ENCODE data around the gene CDK6. TPM values are rescaled to one million over a fixed set of nuclear protein-coding genes. Genes with fewer than 3 reads are reported as not detected.
A peak's percentile ranks its signal among the peaks of the same experiment; 100 is the strongest.
"Not testable (repeated sequence)": the region's sequence is repeated elsewhere in the genome, so short reads cannot be mapped to it uniquely, and the experiment has no call there.

CDK6 gene
- total RNA-seq, result 10 to 100 TPM; 14.0 to 86.3 (median 17.1) TPM
- 1 to 10 TPM; 2.6 to 4.9 (median 4.8) TPM for polyA plus RNA-seq
- long read RNA-seq, donor 1, result 0 reads
- long read RNA-seq, donor 2, partial matches to known transcripts, result 0 of 3 reads
- long read RNA-seq, donor 2, other reads (novel, unspliced or antisense), result 0 of 3 reads
- long read RNA-seq, donor 3, full-length matches to known transcripts, result 6 of 6 reads
- long read RNA-seq, donor 3, partial matches to known transcripts, result 0 of 6 reads
- long read RNA-seq, donor 3, other reads (novel, unspliced or antisense), result 0 of 6 reads
- long read RNA-seq, donor 4, result 0 reads
- long read RNA-seq, donor 5, partial matches to known transcripts, result 0 of 2 reads
- long read RNA-seq, donor 5, other reads (novel, unspliced or antisense), result 0 of 2 reads
- long read RNA-seq, donor 6, partial matches to known transcripts, result 24 of 28 reads
- long read RNA-seq, donor 6, other reads (novel, unspliced or antisense), result 0 of 28 reads
- long read RNA-seq, donor 7, full-length matches to known transcripts, result 4 of 4 reads
- long read RNA-seq, donor 7, partial matches to known transcripts, result 0 of 4 reads
- long read RNA-seq, donor 7, other reads (novel, unspliced or antisense), result 0 of 4 reads
- long read RNA-seq, donor 8, full-length matches to known transcripts, result 5 of 5 reads
- long read RNA-seq, donor 8, partial matches to known transcripts, result 0 of 5 reads
- long read RNA-seq, donor 8, other reads (novel, unspliced or antisense), result 0 of 5 reads
- long read RNA-seq, donor 9, partial matches to known transcripts, result 0 of 1 reads
- long read RNA-seq, donor 9, other reads (novel, unspliced or antisense), result 0 of 1 reads
- long read RNA-seq, donor 10, result 0 reads

DNA sequence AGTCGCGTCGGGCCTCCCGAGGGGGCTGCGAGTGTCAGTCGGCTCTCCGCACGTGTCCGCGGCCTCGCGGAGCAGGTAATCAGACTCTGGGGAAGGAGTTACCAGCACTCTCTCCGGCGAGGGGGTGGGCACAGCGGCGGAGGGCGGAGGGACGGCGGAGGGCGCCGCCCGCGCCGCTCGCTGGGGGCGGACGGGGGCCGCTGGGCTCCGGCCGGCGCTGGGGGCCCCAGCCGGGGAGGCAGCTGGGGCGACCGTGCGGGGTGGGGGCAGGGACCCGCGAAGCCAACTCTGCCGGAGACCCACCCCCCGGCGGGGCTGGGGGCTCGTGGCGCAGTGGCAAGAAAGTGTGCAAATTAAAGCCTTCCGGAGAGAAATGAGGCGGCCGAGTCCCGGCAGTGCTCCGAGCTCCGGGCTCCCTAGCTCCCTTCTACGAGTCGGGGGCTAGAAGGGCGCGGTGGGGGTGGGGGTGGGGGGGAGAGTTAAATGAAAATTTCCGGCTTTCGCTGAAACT is at the start of gene CDK6:
TSS of gene CDK6 (minus strand) at position 85 of the 511 bp plus-strand sequence. CDS start 3,250 bp downstream, outside the sequence.
- peak in 2 of 3 donors; percentile 48 to 66 for TF ChIP-seq POLR2AphosphoS5 (IDR thresholded peaks at IDR 0.05)
- TF ChIP-seq, protein P1, sequence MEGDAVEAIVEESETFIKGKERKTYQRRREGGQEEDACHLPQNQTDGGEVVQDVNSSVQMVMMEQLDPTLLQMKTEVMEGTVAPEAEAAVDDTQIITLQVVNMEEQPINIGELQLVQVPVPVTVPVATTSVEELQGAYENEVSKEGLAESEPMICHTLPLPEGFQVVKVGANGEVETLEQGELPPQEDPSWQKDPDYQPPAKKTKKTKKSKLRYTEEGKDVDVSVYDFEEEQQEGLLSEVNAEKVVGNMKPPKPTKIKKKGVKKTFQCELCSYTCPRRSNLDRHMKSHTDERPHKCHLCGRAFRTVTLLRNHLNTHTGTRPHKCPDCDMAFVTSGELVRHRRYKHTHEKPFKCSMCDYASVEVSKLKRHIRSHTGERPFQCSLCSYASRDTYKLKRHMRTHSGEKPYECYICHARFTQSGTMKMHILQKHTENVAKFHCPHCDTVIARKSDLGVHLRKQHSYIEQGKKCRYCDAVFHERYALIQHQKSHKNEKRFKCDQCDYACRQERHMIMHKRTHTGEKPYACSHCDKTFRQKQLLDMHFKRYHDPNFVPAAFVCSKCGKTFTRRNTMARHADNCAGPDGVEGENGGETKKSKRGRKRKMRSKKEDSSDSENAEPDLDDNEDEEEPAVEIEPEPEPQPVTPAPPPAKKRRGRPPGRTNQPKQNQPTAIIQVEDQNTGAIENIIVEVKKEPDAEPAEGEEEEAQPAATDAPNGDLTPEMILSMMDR (IDR thresholded peaks at IDR 0.05), result no peak
- Histone ChIP-seq H3K9me3 (no peaks in the 10 kb centered on the region), H3K4me1 (peaks cover 0 to 26% (median 22%) of the 10 kb centered on the region in 4 donors), H3K27me3 (no peaks in the 10 kb centered on the region), H3K36me3 (no peaks in the 10 kb centered on the region), H3K27ac (peak within 1 kb of the TSS; percentile 86 to 93 (median 92)), H3K4me3 (peak within 1 kb of the TSS; percentile 64 to 95 (median 80))
- intact Hi-C loops (cut with DNase I; ENCODE audit: low total_unique reads), result loop anchor here (10.0 kb wide), 1 partner anchor 142 kb away; no protein-coding TSS in a partner anchor
- peak; percentile 71 to 91 for DNase-seq
- WGBS, 5 donors, result 0 to 1% (median 1%) methylated on average over 32 to 54 of the region's 54 CpGs

DNA sequence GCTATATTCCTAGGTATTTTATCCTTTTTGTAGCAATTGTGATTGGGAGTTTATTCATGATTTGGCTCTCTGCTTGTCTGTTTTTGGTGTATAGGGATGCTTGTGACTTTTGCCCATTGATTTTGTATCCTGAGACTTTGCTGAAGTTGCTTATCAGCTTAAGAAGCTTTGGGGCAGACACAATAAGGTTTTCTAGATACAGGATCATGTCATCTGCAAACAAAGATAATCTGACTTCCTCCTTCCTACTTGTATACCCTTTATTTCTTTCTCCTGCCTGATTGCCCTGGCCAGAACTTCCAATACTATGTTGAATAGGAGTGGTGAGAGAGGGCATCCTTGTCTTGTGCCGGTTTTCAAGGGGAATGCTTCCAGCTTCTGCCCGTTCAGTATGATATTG is 49.7 kb upstream of the CDK6 start:
- H3K27me3 ChIP-seq; DNase-seq; H3K27ac ChIP-seq; intact Hi-C loops (cut with DNase I; ENCODE audit: low total_unique reads); H3K4me1 ChIP-seq; H3K36me3 ChIP-seq; H3K4me3 ChIP-seq: not testable (repeated sequence)
- 88 to 96% (median 93%) methylated on average over 2 of the region's 2 CpGs for whole genome bisulfite sequencing, 5 donors
- H3K9me3 ChIP-seq, result peaks cover 0 to 40% (median 10%) of the 10 kb centered on the region in 4 donors

DNA sequence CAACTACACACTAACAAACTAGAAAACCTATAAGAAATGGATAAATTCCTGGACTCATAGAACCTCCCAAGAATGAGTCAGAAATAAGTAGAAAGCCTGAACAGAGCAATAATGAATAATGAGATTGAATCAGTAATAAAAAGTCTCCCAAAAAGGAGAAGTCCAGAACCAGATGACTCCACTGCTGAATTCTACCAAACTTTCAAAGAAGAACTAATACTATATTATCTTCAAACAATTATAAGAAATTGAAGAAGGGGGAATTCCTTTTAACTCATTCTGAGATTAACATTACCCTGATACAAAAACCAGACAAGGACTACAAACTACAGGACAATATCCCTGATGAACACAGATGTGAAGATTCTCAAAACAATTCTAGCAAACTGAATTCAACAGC is 47.8 kb upstream of the CDK6 start:
- no peak overlapping the region for H3K27ac ChIP-seq
- no peak for TF ChIP-seq POLR2A (IDR thresholded peaks at IDR 0.05)
- no peak for TF ChIP-seq POLR2AphosphoS5 (IDR thresholded peaks at IDR 0.05)
- no peak for TF ChIP-seq EP300 (IDR thresholded peaks at IDR 0.05)
- TF ChIP-seq, protein P1 (IDR thresholded peaks at IDR 0.05), result no peak
- no peaks in the 10 kb centered on the region for H3K4me1 ChIP-seq
- intact Hi-C loops (cut with DNase I; ENCODE audit: low total_unique reads), result no loop called here
- no peaks in the 10 kb centered on the region for H3K36me3 ChIP-seq
- no peaks in the 10 kb centered on the region for H3K27me3 ChIP-seq
- H3K4me3 ChIP-seq, result no peak overlapping the region
- DNase-seq, result no peak
- peaks cover 0 to 40% (median 10%) of the 10 kb centered on the region in 4 donors for H3K9me3 ChIP-seq

DNA sequence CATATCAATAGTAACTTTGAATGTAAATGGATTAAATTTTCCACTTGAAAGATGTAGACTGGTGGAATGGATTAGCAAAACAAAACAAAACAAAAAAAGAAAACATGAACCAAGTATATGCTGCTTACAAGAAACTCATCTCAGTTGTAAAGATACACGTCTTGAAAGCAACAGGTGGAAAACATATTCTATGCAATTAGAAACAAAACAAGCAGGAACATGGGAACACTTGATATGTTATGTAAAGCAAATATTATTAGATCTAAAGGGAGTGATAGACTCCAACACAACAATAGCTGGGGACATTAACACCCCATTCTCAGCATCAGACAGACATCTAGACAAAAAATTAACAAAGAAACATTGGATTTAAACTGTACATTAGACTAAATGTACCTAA is 46.4 kb upstream of the CDK6 start:
- no peaks in the 10 kb centered on the region for H3K36me3 ChIP-seq
- no peaks in the 10 kb centered on the region for H3K27me3 ChIP-seq
- H3K27ac ChIP-seq, result no peak overlapping the region
- no peak for DNase-seq
- no peak overlapping the region for H3K4me3 ChIP-seq
- H3K9me3 ChIP-seq, result peaks cover 0 to 30% (median 10%) of the 10 kb centered on the region in 4 donors
- intact Hi-C loops (cut with DNase I; ENCODE audit: low total_unique reads), result no loop called here
- TF ChIP-seq EP300 (IDR thresholded peaks at IDR 0.05) (no peak), POLR2AphosphoS5 (IDR thresholded peaks at IDR 0.05) (no peak), POLR2A (IDR thresholded peaks at IDR 0.05) (no peak)
- TF ChIP-seq, protein P1 (IDR thresholded peaks at IDR 0.05), result no peak
- H3K4me1 ChIP-seq, result no peaks in the 10 kb centered on the region
- WGBS, 5 donors, result 77 to 94% (median 85%) methylated on average over 1 of the region's 1 CpG

Measured in stomach (tissue), 19 donors.